GM12878 (cell line): ENCODE measurements around the gene PPP1R1C. TPM values are rescaled to one million over a fixed set of nuclear protein-coding genes. Genes with fewer than 3 reads are reported as not detected.

Experiments
- ATAC-seq: fragments of 200-7000 bp; cut with Tn5 transposase; 3 replicates; pipeline ENCODE4 v1.9.1; 2020; ENCODE audit warnings: mild to moderate bottlenecking, moderate library complexity
- BruUV-seq: library from RNA; stranded (reverse); fragments of 400-500 nt; replicated peaks from 2 replicates; lab custom pipeline; 2021; lab: Mats Ljungman, UMichigan
- CTCF ChIA-PET: fragments of 300-600 bp; sonication (Branson Sonifier 250); formaldehyde crosslinking; extraction: SDS; loops from one replicate; lab custom pipeline; 2021; ENCODE audit warnings: inconsistent platforms; lab: Yijun Ruan, JAX
- POLR2A ChIA-PET: fragments of 350-600 bp; formaldehyde crosslinking; extraction: SDS; loops from one replicate; lab custom pipeline; 2021; ENCODE audit warnings: inconsistent platforms; lab: Charles Lee
- RAD21 ChIA-PET: fragments of 300-600 bp; sonication (Branson Sonifier 250); formaldehyde crosslinking; loops from one replicate; lab custom pipeline; 2023; ENCODE audit warnings: antibody characterized with exemption; ENCODE audit not compliant: unreplicated experiment; lab: Charles Lee
- SMC1A ChIA-PET: fragments of 300-600 bp; sonication (Branson Sonifier 250); formaldehyde crosslinking; loops from one replicate; lab custom pipeline; 2023; ENCODE audit not compliant: unreplicated experiment, uncharacterized antibody; lab: Charles Lee
- DNase-seq: peaks from one replicate; pipeline ENCODE4 v3.0.0-alpha.2; 2011; ENCODE audit warnings: low read depth, low spot score
- FAIRE-seq: peaks from 3 replicates; lab custom pipeline; 2011; peaks lifted over from hg19 to GRCh38; lab: Jason Lieb, UNC
- H2AFZ ChIP-seq: 2 replicates; pipeline ENCODE4 v1.6.0; 2011; ENCODE audit warnings: low read depth, low read length, control low read depth; ENCODE audit not compliant: control insufficient read depth
- H3K27ac ChIP-seq: 2 replicates; pipeline ENCODE4 v1.5.1; 2011; ENCODE audit warnings: control low read depth; ENCODE audit not compliant: control insufficient read depth, insufficient read depth
- H3K27me3 ChIP-seq, 2 experiments: replicated peaks in 1 of 2; 2 replicates each; pipeline versions ENCODE4 v1.6.0 to v1.6.1; 2011; ENCODE audit warnings: low read length in 1 of 2; ENCODE audit not compliant: control insufficient read depth in 2 of 2, insufficient read depth in 2 of 2
- H3K36me3 ChIP-seq, 2 experiments: 2 replicates each; pipeline ENCODE4 v1.5.1; 2011; ENCODE audit warnings: low read length in 1 of 2; ENCODE audit not compliant: control insufficient read depth in 2 of 2, insufficient read depth in 2 of 2
- H3K4me1 ChIP-seq: 2 replicates; pipeline ENCODE4 v1.6.1; 2011; ENCODE audit warnings: mild to moderate bottlenecking, low read length, moderate library complexity, mixed read lengths; ENCODE audit not compliant: control insufficient read depth, insufficient read depth
- H3K4me2 ChIP-seq: 2 replicates; pipeline ENCODE4 v1.6.0; 2011; ENCODE audit warnings: control low read depth; ENCODE audit not compliant: control insufficient read depth, insufficient read depth
- H3K4me3 ChIP-seq: fragments of 200-600 bp; sonication (generic); 2 replicates; pipeline ENCODE4 v1.5.1; 2016
- H3K79me2 ChIP-seq: 2 replicates; pipeline ENCODE4 v1.6.0; 2011; ENCODE audit warnings: low read length; ENCODE audit not compliant: control insufficient read depth, insufficient read depth
- H3K9ac ChIP-seq: 2 replicates; pipeline ENCODE4 v1.8.0; 2011; ENCODE audit warnings: low read length, control low read depth, mixed read lengths; ENCODE audit not compliant: control insufficient read depth, insufficient read depth
- H3K9me3 ChIP-seq: replicated peaks from 3 replicates; pipeline ENCODE4 v1.5.1; 2011; ENCODE audit warnings: mild to moderate bottlenecking, low read length; ENCODE audit not compliant: control insufficient read depth, insufficient read depth
- H4K20me1 ChIP-seq: 2 replicates; pipeline ENCODE4 v1.6.0; 2011; ENCODE audit not compliant: control insufficient read depth, insufficient read depth
- ATF7 ChIP-seq: fragments of 450-650 bp; IDR thresholded peaks from 2 replicates; pipeline ENCODE4 v1.6.1; 2016; ENCODE audit warnings: low read depth, mild to moderate bottlenecking
- BACH1 ChIP-seq: fragments of 450-650 bp; IDR thresholded peaks from 2 replicates; pipeline ENCODE4 v1.6.1; 2017; ENCODE audit warnings: mild to moderate bottlenecking, borderline replicate concordance
- BMI1 ChIP-seq: fragments of 450-650 bp; IDR thresholded peaks from 2 replicates; pipeline ENCODE4 v1.6.1; 2016; ENCODE audit warnings: mild to moderate bottlenecking, moderate library complexity, borderline replicate concordance
- BRCA1 ChIP-seq: IDR thresholded peaks from 2 replicates; pipeline ENCODE4 v1.6.1; 2011; ENCODE audit warnings: low read depth, low read length, improper control_type of control experiment
- CREB1 ChIP-seq: IDR thresholded peaks from 2 replicates; pipeline ENCODE4 v1.6.1; 2012; ENCODE audit warnings: low read depth, mild to moderate bottlenecking, inconsistent platforms
- HCFC1 ChIP-seq: fragments of 150-350 bp; IDR thresholded peaks from 2 replicates; pipeline ENCODE4 v1.6.1; 2014; ENCODE audit warnings: low read length
- IKZF1 ChIP-seq: fragments of 450-650 bp; conservative IDR thresholded peaks from 2 replicates; pipeline ENCODE4 v1.6.1; 2017; ENCODE audit warnings: antibody characterized with exemption, mild to moderate bottlenecking
- KAT2A ChIP-seq: conservative IDR thresholded peaks from 2 replicates; pipeline ENCODE4 v1.6.1; 2011; ENCODE audit warnings: low read depth, low read length; ENCODE audit not compliant: control insufficient read depth
- MEF2A ChIP-seq: IDR thresholded peaks from 2 replicates; pipeline ENCODE4 v1.6.1; 2011; ENCODE audit warnings: low read depth, mild to moderate bottlenecking, low read length, moderate library complexity; ENCODE audit not compliant: insufficient read depth
- NKRF ChIP-seq: fragments of 450-650 bp; conservative IDR thresholded peaks from 2 replicates; pipeline ENCODE4 v1.6.1; 2017; ENCODE audit warnings: mild to moderate bottlenecking, moderate library complexity
- NR2F1 ChIP-seq: fragments of 450-650 bp; conservative IDR thresholded peaks from 2 replicates; pipeline ENCODE4 v1.6.1; 2017; ENCODE audit warnings: mild to moderate bottlenecking
- PAX8 ChIP-seq: fragments of 450-650 bp; IDR thresholded peaks from 2 replicates; pipeline ENCODE4 v1.6.1; 2017; ENCODE audit warnings: mild to moderate bottlenecking, moderate library complexity
- POLR2AphosphoS2 ChIP-seq: IDR thresholded peaks from 2 replicates; pipeline ENCODE4 v1.6.1; 2011; ENCODE audit warnings: low read depth, mild to moderate bottlenecking, low read length, improper control_type of control experiment, moderate library complexity
- POLR2AphosphoS5 ChIP-seq: IDR thresholded peaks from 2 replicates; pipeline ENCODE4 v1.6.1; 2011; ENCODE audit warnings: mild to moderate bottlenecking, low read length, inconsistent platforms
- RELA ChIP-seq: fragments of 450-650 bp; IDR thresholded peaks from 2 replicates; pipeline ENCODE4 v1.8.0; 2014; ENCODE audit warnings: borderline replicate concordance; ENCODE audit not compliant: partially characterized antibody
- USF1 ChIP-seq: IDR thresholded peaks from 2 replicates; pipeline ENCODE4 v1.6.1; 2011; ENCODE audit warnings: borderline replicate concordance, low read depth, mild to moderate bottlenecking, moderate library complexity, mixed read lengths, low read length; ENCODE audit not compliant: insufficient read depth; ENCODE audit errors: extremely low read length
- WRNIP1 ChIP-seq: IDR thresholded peaks from 2 replicates; pipeline ENCODE4 v1.6.1; 2011; ENCODE audit warnings: low read depth, low read length, improper control_type of control experiment, borderline replicate concordance
- ZNF217 ChIP-seq: fragments of 450-650 bp; IDR thresholded peaks from 2 replicates; pipeline ENCODE4 v1.6.1; 2017; ENCODE audit warnings: antibody characterized with exemption, mild to moderate bottlenecking
- WGBS: methylation state at CpG from one replicate; pipeline ENCODE4 v1.1.6; 2016; ENCODE audit warnings: low lambda C conversion rate; ENCODE audit not compliant: insufficient replicate concordance, insufficient coverage; ENCODE audit errors: missing lambda C conversion rate; 5-methylcytosine and 5-hydroxymethylcytosine counted together
- in situ Hi-C: fragments of 300-500 bp; cut with MboI; formaldehyde crosslinking; loops from 9 replicates; pipeline ENCODE4 v1.14.3; 2018; ENCODE audit warnings: mixed read lengths
- intact Hi-C: fragments of 100-400 bp; cut with micrococcal nuclease; formaldehyde crosslinking; loops from one replicate; pipeline ENCODE4 v1.14.2; 2022; ENCODE audit not compliant: unreplicated experiment
- polyA plus RNA-seq, 11 experiments: library from polyadenylated mRNA; depleted of rRNA in 4 of 11; unstranded in 6 of 11; stranded (reverse) in 5 of 11; fragments of >200 nt; fragmentation: Nextera tagmentation in 4 of 11; fragmentation: Illumina TruSeq in 1 of 11; extraction: Ambion mirVana in 4 of 11; extraction: Trizol in 1 of 11; gene quantifications; 1 replicate in 1 of 11; 2 replicates in 10 of 11; pipeline versions ENCODE4 v1.2.1 to v1.2.3, GENCODE V29; 2011 to 2016; ENCODE audit warnings: inconsistent platforms in 2 of 11, missing spikeins in 2 of 11, low read depth in 1 of 11
- total RNA-seq, 4 experiments: library from RNA; depleted of rRNA in 3 of 4; stranded (reverse); fragments of >200 nt in 3 of 4; fragmentation: Illumina TruSeq in 1 of 4; extraction: Trizol in 1 of 4; gene quantifications; 2 replicates each; pipeline versions ENCODE4 v1.2.1 to v1.2.3, GENCODE V29; 2013 to 2021
- TF ChIP-seq, protein P1 (sequence below): fragments of 450-650 bp; IDR thresholded peaks from 2 replicates; pipeline ENCODE4 v1.6.1; 2017; ENCODE audit warnings: mild to moderate bottlenecking

PPP1R1C gene
- total and polyA plus RNA-seq, 10 of the 15 experiments (the other 5 are each of a cell fraction or from before 2014, with no cell fraction given): 0.11 TPM; not detected in 9

DNA sequence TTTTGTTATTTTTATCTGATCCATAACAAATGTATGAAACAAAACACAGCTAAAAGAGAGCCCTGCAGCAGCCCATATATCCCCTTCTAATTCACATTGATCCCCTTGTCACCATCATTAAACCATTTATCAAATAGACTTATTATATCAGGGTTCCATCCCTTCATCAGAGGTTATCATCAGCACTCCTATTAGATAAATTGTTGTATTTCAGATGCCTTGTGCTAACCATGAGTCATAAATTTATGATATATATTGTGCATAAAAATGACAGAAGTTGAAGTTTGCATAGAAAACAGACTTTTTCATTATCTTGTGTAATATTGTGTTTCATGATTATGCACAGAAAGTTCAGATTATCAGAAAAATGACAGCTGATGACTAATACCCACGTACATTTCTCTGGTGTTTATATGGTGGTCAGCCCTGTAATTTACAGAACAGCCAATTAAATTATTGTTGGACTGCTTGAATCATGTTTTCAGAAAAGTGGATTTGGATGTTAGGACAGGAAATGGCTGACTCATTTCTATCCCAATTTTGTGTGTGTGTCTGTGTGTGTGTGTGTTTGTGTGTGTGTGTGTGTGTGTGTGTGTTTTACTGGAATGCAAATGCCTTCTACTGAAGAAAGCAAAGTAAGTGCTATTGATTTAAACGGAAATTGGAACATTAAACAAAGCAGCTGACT, 80.9 kb downstream of the PPP1R1C start:
- Histone ChIP-seq H3K36me3 (no peaks in the 10 kb centered on the region), H3K9ac (no peak overlapping the region), H4K20me1 (no peaks in the 10 kb centered on the region), H2AFZ (no peak overlapping the region), H3K27me3 (no peaks in the 10 kb centered on the region; a peak in 1 of 4 replicates), H3K79me2 (no peaks in the 10 kb centered on the region), H3K27ac (no peak overlapping the region), H3K9me3 (no peaks in the 10 kb centered on the region), H3K4me2 (no peak overlapping the region), H3K4me1 (no peaks in the 10 kb centered on the region), H3K4me3 (no peak overlapping the region)
- intact Hi-C loops: no loop called here
- ChIA-PET RAD21 (no interaction called here), SMC1A (interaction anchor here (1.0 to 2.5 kb wide), 2 partner anchors 11 to 34 kb away, joined by 3 to 7 read pairs; no protein-coding TSS in a partner anchor), CTCF (interaction anchor here (1.8 kb wide), 1 partner anchor 11 kb away, joined by 6 read pairs; no protein-coding TSS in a partner anchor), POLR2A (interaction anchor here (0.6 kb wide), 1 partner anchor 920 kb away, joined by 3 read pairs; no protein-coding TSS in a partner anchor)
- DNase-seq: no peak
- WGBS: 0% methylated on average over 2 of the region's 2 CpGs
- no TSS peak for BruUV-seq
- no peak for ATAC-seq
- no peak for FAIRE-seq
- in situ Hi-C loops: no loop called here
- TF ChIP-seq BACH1 (no peak), BRCA1 (no peak), POLR2AphosphoS5 (no peak), KAT2A (no peak), MEF2A (no peak), PAX8 (no peak), ZNF217 (no peak), NKRF (no peak), IKZF1 (no peak), RELA (no peak), USF1 (no peak), POLR2AphosphoS2 (no peak), CREB1 (no peak), NR2F1 (no peak), ATF7 (no peak), BMI1 (no peak), HCFC1 (no peak), WRNIP1 (no peak)
- TF ChIP-seq, protein P1, sequence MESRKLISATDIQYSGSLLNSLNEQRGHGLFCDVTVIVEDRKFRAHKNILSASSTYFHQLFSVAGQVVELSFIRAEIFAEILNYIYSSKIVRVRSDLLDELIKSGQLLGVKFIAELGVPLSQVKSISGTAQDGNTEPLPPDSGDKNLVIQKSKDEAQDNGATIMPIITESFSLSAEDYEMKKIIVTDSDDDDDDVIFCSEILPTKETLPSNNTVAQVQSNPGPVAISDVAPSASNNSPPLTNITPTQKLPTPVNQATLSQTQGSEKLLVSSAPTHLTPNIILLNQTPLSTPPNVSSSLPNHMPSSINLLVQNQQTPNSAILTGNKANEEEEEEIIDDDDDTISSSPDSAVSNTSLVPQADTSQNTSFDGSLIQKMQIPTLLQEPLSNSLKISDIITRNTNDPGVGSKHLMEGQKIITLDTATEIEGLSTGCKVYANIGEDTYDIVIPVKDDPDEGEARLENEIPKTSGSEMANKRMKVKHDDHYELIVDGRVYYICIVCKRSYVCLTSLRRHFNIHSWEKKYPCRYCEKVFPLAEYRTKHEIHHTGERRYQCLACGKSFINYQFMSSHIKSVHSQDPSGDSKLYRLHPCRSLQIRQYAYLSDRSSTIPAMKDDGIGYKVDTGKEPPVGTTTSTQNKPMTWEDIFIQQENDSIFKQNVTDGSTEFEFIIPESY: no peak
